Measurements from ENCODE around the gene MST1.
A peak's percentile ranks its signal among the peaks of the same experiment; 100 is the strongest.

MST1 gene

GRCh38 chr3:49689046-49689907 is at the start of gene MST1, which contains the start of gene RNF123:
Gene MST1, minus strand, starts transcription at chr3:49689474. Its CDS starts 783 bp downstream, at chr3:49688691.
Gene RNF123, plus strand, starts transcription at chr3:49689557. Its CDS starts 1,609 bp downstream, at chr3:49691166.
- peak; percentile 90 for DNase-seq (ENCODE audit: low spot score)

- DNase-seq (ENCODE audit: low spot score) = no peak
Measured at GRCh38 chr3:49738067-49738713, 48.9 kb upstream of the MST1 start.

GRCh38 chr3:49734752-49735151 is 45.5 kb upstream of the MST1 start:
- no peak for DNase-seq (ENCODE audit: low spot score)

GRCh38 chr3:49733551-49733950 is 44.3 kb upstream of the MST1 start:
- no peak for DNase-seq (ENCODE audit: low spot score)

- DNase-seq (ENCODE audit: low spot score) = no peak
Measured at GRCh38 chr3:49732597-49732996, 43.3 kb upstream of the MST1 start.

GRCh38 chr3:49729966-49730609 is 40.8 kb upstream of the MST1 start:
- DNase-seq (ENCODE audit: low spot score) = no peak

GRCh38 chr3:49727924-49728361 is 38.7 kb upstream of the MST1 start:
- DNase-seq (ENCODE audit: low spot score) = no peak

- peak; percentile 54 for DNase-seq (ENCODE audit: low spot score)
Measured at GRCh38 chr3:49727154-49727923, 38.1 kb upstream of the MST1 start.

- DNase-seq (ENCODE audit: low spot score) = no peak
Measured at GRCh38 chr3:49725906-49726681, 36.8 kb upstream of the MST1 start.

- DNase-seq (ENCODE audit: low spot score) = peak; percentile 50
Measured at GRCh38 chr3:49724586-49724985, 35.3 kb upstream of the MST1 start.

GRCh38 chr3:49723628-49724551 is 34.6 kb upstream of the MST1 start, which contains the start of gene GMPPB:
Gene GMPPB, minus strand, starts transcription at chr3:49723951. Its CDS starts 225 bp downstream, at chr3:49723726.
- DNase-seq (ENCODE audit: low spot score) = peak; percentile 98

- DNase-seq (ENCODE audit: low spot score) = peak; percentile 65
Measured at GRCh38 chr3:49723296-49723627, 34.0 kb upstream of the MST1 start.

GRCh38 chr3:49722896-49723295 is 33.6 kb upstream of the MST1 start:
- no peak for DNase-seq (ENCODE audit: low spot score)

- DNase-seq (ENCODE audit: low spot score) = no peak
Measured at GRCh38 chr3:49721896-49722781, 32.9 kb upstream of the MST1 start.

- no peak for DNase-seq (ENCODE audit: low spot score)
Measured at GRCh38 chr3:49721596-49721895, 32.3 kb upstream of the MST1 start.

- DNase-seq (ENCODE audit: low spot score) = no peak
Measured at GRCh38 chr3:49720855-49721595, 31.8 kb upstream of the MST1 start.

GRCh38 chr3:49719214-49719884 is 30.1 kb upstream of the MST1 start, which contains the start of gene AMIGO3:
Gene AMIGO3, minus strand, starts transcription at chr3:49719684. Its CDS starts 219 bp downstream, at chr3:49719465.
- DNase-seq (ENCODE audit: low spot score) = peak; percentile 96

- no peak for DNase-seq (ENCODE audit: low spot score)
Measured at GRCh38 chr3:49718858-49719213, 29.6 kb upstream of the MST1 start.

All from germinal center (tissue), 1 donor.